ENCODE data around the gene HDAC5. TPM values are rescaled to one million over a fixed set of nuclear protein-coding genes. Genes with fewer than 3 reads are reported as not detected.

HDAC5 gene
- total RNA-seq, 1 donor from 2014 or later: 86.9 TPM

DNA sequence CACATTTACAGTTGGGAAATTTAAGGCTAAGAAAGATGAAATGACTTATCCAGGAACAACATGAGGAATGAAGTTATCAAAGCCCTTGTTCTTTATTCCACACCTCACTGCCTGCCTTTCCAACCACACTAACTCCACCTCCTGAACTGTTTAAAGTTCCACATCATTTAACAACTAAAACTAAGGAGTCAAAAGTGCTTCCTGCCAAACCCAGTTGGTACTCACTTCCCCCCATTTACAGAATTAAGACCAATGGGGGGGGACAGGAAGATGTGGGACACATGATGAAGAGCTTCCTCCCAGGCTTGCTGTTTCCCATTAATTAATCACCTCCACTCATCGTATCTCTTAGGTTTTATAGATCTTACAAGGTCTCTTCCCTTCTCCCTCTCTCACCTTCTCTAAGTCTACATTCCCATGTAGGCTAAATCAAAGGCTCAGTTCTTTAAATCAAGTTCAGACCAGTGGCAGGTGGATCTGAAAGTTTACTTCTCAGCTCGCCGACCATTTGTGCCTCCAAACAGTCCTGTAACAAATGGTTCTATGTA is 89.5 kb downstream of the HDAC5 start:
- Histone ChIP-seq H3K27ac (no peak overlapping the region), H3K27me3 (no peaks in the 10 kb centered on the region), H3K4me3 (no peak overlapping the region), H3K4me1 (no peaks in the 10 kb centered on the region), H3K36me3 (peaks cover 0 to 45% of the 10 kb centered on the region in 2 donors), H3K9me3 (no peaks in the 10 kb centered on the region)
- no peak for DNase-seq (ENCODE audit: extremely low spot score in 2 of 2)
- intact Hi-C loops (cut with DNase I): no loop called here
- no peak for TF ChIP-seq POLR2A (IDR thresholded peaks at IDR 0.05)
- TF ChIP-seq POLR2AphosphoS5 (IDR thresholded peaks at IDR 0.05; ENCODE audit: insufficient read depth in 1 of 2, low read depth in 1 of 2): no peak
- TF ChIP-seq, protein P1, sequence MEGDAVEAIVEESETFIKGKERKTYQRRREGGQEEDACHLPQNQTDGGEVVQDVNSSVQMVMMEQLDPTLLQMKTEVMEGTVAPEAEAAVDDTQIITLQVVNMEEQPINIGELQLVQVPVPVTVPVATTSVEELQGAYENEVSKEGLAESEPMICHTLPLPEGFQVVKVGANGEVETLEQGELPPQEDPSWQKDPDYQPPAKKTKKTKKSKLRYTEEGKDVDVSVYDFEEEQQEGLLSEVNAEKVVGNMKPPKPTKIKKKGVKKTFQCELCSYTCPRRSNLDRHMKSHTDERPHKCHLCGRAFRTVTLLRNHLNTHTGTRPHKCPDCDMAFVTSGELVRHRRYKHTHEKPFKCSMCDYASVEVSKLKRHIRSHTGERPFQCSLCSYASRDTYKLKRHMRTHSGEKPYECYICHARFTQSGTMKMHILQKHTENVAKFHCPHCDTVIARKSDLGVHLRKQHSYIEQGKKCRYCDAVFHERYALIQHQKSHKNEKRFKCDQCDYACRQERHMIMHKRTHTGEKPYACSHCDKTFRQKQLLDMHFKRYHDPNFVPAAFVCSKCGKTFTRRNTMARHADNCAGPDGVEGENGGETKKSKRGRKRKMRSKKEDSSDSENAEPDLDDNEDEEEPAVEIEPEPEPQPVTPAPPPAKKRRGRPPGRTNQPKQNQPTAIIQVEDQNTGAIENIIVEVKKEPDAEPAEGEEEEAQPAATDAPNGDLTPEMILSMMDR (IDR thresholded peaks at IDR 0.05): no peak

DNA sequence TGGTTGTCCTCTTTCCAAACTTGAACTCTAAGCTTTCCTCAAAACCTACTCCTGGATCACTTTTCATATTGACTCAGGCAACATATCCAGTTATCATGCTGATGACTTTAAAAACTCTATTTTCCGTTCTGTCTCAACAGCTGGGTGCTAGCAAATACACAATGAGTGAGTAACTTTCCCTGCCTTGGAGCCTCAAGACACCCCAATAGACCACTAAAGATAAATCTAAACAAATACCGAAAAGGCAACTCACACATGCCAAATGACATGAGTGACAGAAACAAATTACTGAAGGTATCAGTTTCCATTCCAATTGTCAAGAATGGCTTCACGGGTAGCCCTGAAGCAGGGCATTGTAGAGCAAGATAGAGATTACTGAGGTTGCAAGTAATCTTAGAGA is 93.0 kb downstream of the HDAC5 start:
- Histone ChIP-seq H3K36me3 (peaks cover 0 to 22% of the 10 kb centered on the region in 2 donors), H3K4me3 (no peak overlapping the region), H3K27me3 (no peaks in the 10 kb centered on the region), H3K9me3 (no peaks in the 10 kb centered on the region), H3K27ac (no peak overlapping the region), H3K4me1 (no peaks in the 10 kb centered on the region)
- intact Hi-C loops (cut with DNase I): no loop called here
- no peak for DNase-seq (ENCODE audit: extremely low spot score in 2 of 2)
- TF ChIP-seq, protein P1 (IDR thresholded peaks at IDR 0.05): no peak
- no peak for TF ChIP-seq POLR2A (IDR thresholded peaks at IDR 0.05)

DNA sequence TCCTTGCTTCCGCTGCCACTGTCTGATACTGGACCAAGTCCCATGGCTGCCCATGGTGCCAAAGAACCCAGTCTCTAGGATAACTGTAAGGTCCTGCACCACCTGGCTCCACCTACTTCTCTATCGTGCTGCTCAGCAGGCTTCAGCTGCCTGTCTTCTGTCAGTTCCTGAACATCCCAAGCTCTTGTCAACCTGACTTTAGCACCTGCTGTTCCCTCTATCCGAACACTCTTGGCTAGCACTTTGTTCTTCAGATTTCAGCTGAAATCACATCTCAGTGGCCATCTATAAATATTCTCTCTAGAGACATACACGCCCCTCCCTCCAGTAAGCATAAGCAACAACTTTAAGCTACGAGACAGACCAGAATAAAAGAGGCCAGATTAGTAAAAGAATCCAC is 93.7 kb downstream of the HDAC5 start:
- DNase-seq (ENCODE audit: extremely low spot score in 2 of 2): no peak
- no peaks in the 10 kb centered on the region for H3K9me3 ChIP-seq
- no peak for TF ChIP-seq POLR2AphosphoS5 (IDR thresholded peaks at IDR 0.05; ENCODE audit: insufficient read depth in 1 of 2, low read depth in 1 of 2)
- TF ChIP-seq, protein P1 (IDR thresholded peaks at IDR 0.05): no peak
- no peak for TF ChIP-seq POLR2A (IDR thresholded peaks at IDR 0.05)
- intact Hi-C loops (cut with DNase I): no loop called here
- H3K27ac ChIP-seq: no peak overlapping the region
- no peaks in the 10 kb centered on the region for H3K27me3 ChIP-seq
- no peaks in the 10 kb centered on the region for H3K4me1 ChIP-seq
- H3K36me3 ChIP-seq: peaks cover 0 to 22% of the 10 kb centered on the region in 2 donors
- no peak overlapping the region for H3K4me3 ChIP-seq

Small RNAs within 50 kb of the gene (small RNA-seq; reads per million reads assigned to genes)
- gene RNU6-131P: not detected

Other genes with a start within 250 kb of the HDAC5 start
- gene MPP2, start 216.1 kb downstream of the HDAC5 start, total RNA-seq: 7.6 TPM
- not detected for gene PPY, start 181.2 kb downstream of the HDAC5 start, total RNA-seq
- not detected for gene PYY, start 169.7 kb downstream of the HDAC5 start, total RNA-seq
- 4.9 TPM for gene NAGS, start 119.0 kb downstream of the HDAC5 start, total RNA-seq
- 33.6 TPM for gene TMEM101, start 108.7 kb downstream of the HDAC5 start, total RNA-seq
- gene LSM12, start 57.0 kb downstream of the HDAC5 start, total RNA-seq: 27.3 TPM
- gene G6PC3, start 52.9 kb downstream of the HDAC5 start, total RNA-seq: 44.0 TPM
- gene HROB, start 18.3 kb upstream of the HDAC5 start, total RNA-seq: 2.0 TPM
- not detected for gene ASB16, start 47.1 kb upstream of the HDAC5 start, total RNA-seq
- gene TMUB2, start 63.3 kb upstream of the HDAC5 start, total RNA-seq: 34.9 TPM
- gene ATXN7L3, start 76.2 kb upstream of the HDAC5 start, total RNA-seq: 27.3 TPM
- 53.5 TPM for gene UBTF, start 96.0 kb upstream of the HDAC5 start, total RNA-seq
- not detected for gene SLC4A1, start 144.5 kb upstream of the HDAC5 start, total RNA-seq
- 2.0 TPM for gene RUNDC3A, start 185.0 kb upstream of the HDAC5 start, total RNA-seq
- 93.1 TPM for gene SLC25A39, start 201.2 kb upstream of the HDAC5 start, total RNA-seq
- gene GRN, start 221.7 kb upstream of the HDAC5 start, total RNA-seq: 268 TPM
- gene FAM171A2, start 240.2 kb upstream of the HDAC5 start, total RNA-seq: 4.2 TPM